AG09309 (cell line): Measurements from ENCODE around the gene FTH1.
"Not testable (repeated sequence)": the region's sequence is repeated elsewhere in the genome, so short reads cannot be mapped to it uniquely, and the experiment has no call there.

Experiments
- DNase-seq: peaks from one replicate; pipeline ENCODE4 v3.0.0-alpha.2; 2010; ENCODE audit warnings: low read depth
- H3K4me3 ChIP-seq: 2 replicates; pipeline ENCODE4 v1.5.1; 2011; ENCODE audit warnings: mild to moderate bottlenecking, low read depth, low read length, moderate library complexity; ENCODE audit not compliant: control insufficient read depth
- TF ChIP-seq, protein P1 (sequence below): IDR thresholded peaks from 2 replicates; pipeline ENCODE4 v1.5.1; 2011; ENCODE audit warnings: mild to moderate bottlenecking, low read depth, low read length, inconsistent platforms; ENCODE audit not compliant: insufficient read depth, control insufficient read depth; ENCODE audit errors: missing control alignments

FTH1 gene

DNA sequence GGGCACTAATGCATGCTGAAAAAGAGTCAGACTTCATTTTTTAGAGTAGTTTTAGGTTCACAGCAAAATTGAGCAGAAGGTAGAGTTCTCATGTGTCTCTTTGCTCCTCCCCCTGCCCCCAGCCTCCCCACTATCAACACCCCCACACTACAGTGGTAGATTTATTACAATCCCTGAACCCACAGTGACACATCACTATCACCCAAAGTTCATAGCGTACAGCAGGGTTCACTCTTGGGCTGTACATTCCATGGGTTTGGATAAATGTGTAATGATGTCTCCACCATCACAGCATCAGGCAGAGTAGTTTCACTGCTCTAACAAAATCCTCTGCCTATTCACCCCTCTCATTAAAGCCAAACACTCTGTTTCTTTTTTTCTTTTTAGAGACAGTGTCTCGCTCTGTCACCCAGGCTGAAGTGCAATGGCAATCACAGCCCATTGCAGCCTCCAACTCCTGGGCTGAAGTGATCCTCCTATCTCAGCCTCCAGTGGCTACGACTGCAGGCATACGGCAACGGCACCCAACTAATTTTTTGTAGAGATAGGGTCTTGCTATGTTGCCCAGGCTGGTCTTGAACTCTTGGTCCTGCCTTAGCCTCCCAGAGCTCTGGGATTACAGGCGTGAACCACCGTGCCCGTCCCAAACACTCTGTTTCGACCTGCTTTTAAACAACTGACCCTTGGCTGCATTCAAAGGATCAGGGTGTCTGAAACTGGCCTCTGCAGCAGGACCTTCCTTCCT is 13.2 kb downstream of the FTH1 start:
- no peak overlapping the region for H3K4me3 ChIP-seq
- TF ChIP-seq, protein P1, sequence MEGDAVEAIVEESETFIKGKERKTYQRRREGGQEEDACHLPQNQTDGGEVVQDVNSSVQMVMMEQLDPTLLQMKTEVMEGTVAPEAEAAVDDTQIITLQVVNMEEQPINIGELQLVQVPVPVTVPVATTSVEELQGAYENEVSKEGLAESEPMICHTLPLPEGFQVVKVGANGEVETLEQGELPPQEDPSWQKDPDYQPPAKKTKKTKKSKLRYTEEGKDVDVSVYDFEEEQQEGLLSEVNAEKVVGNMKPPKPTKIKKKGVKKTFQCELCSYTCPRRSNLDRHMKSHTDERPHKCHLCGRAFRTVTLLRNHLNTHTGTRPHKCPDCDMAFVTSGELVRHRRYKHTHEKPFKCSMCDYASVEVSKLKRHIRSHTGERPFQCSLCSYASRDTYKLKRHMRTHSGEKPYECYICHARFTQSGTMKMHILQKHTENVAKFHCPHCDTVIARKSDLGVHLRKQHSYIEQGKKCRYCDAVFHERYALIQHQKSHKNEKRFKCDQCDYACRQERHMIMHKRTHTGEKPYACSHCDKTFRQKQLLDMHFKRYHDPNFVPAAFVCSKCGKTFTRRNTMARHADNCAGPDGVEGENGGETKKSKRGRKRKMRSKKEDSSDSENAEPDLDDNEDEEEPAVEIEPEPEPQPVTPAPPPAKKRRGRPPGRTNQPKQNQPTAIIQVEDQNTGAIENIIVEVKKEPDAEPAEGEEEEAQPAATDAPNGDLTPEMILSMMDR, result no peak

DNA sequence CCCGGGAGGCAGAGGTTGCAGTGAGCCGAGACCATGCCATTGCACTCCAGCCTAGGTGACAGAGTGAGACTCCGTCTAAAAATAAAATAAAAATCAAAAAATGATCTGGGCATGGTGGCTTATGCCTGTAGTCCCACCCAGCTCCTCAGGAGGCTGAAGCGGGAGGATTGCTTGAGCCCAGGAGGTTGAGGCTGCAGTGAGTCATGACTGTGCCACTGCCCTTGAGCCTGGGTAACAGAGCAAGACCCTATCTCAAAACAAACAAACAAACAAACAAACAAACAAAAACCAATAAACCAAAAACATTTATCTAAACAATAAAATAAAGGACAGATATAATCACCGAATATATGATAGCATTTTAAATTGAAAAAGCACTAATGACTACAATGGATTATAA is 13.8 kb downstream of the FTH1 start:
- not testable (repeated sequence) for DNase-seq, H3K4me3 ChIP-seq

More for the DNA sequence above, 13.2 kb downstream of the FTH1 start:
- DNase-seq, result no peak

DNA sequence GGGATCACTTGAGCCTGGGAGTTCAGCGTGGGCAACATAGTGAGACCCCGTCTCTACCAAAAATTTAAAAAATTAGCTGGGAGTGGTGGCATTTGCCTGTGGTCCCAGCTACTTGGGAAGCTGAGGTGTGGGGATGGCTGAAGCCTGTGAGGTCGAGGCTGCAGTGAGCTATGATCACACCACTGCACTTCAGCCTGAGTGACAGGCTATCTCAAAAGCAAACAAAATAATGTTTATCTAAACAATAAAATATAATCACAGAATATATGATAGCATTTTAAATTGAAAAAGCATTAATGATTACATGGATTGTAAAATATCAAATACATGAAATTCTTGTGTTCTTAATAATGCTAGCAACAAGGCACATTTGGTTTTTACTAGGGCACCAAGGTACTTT is 14.6 kb downstream of the FTH1 start:
- TF ChIP-seq, protein P1, result no peak
- H3K4me3 ChIP-seq, result no peak overlapping the region
- DNase-seq, result no peak

DNA sequence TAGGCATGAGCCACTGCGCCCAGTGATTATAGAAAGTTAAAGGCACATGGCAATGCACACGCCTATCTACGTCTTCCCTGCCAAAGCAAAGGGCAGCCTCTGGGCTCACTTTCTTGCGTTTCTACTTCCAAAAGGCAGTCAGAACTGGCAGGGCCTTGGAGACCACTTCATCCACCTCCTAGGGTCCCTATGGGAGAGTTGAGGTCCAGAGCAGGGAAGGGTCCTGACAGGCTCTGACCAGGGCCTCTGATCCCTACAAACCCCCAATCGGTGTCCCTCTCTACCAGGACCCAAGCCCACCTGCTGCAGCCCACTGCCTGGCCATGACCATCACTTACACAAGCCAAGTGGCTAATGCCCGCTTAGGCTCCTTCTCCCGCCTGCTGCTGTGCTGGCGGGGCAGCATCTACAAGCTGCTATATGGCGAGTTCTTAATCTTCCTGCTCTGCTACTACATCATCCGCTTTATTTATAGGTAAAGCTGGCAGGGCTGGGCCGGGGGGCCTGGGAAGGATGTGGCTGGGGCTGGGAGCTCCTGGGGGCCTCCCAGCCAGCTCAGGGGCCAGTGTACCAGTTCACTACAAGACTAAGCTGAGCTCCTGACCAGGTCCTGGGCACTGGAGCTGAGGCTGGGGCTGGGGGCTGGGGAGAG is 15.8 kb downstream of the FTH1 start:
- no peak for DNase-seq
- TF ChIP-seq, protein P1, result no peak
- H3K4me3 ChIP-seq, result no peak overlapping the region

DNA sequence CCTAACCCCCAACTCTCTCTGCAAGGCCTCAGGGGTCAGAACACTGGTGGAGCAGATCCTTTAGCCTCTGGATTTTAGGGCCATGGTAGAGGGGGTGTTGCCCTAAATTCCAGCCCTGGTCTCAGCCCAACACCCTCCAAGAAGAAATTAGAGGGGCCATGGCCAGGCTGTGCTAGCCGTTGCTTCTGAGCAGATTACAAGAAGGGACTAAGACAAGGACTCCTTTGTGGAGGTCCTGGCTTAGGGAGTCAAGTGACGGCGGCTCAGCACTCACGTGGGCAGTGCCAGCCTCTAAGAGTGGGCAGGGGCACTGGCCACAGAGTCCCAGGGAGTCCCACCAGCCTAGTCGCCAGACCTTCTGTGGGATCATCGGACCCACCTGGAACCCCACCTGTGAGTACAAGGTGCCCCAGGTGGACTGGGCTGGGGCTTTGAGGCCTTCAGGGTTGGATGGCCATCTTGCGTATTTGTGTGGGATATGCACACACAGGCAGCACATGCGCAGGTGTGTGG is 17.3 kb downstream of the FTH1 start, which contains the start of gene BEST1:
Gene BEST1 (plus strand): TSS at position 317 of the 513 bp plus-strand sequence. CDS start 1,456 bp downstream, outside the sequence.
- no peak within 1 kb of the TSS; the same call in 1 of the 2 replicates for H3K4me3 ChIP-seq
- no peak for DNase-seq
- TF ChIP-seq, protein P1, result no peak

DNA sequence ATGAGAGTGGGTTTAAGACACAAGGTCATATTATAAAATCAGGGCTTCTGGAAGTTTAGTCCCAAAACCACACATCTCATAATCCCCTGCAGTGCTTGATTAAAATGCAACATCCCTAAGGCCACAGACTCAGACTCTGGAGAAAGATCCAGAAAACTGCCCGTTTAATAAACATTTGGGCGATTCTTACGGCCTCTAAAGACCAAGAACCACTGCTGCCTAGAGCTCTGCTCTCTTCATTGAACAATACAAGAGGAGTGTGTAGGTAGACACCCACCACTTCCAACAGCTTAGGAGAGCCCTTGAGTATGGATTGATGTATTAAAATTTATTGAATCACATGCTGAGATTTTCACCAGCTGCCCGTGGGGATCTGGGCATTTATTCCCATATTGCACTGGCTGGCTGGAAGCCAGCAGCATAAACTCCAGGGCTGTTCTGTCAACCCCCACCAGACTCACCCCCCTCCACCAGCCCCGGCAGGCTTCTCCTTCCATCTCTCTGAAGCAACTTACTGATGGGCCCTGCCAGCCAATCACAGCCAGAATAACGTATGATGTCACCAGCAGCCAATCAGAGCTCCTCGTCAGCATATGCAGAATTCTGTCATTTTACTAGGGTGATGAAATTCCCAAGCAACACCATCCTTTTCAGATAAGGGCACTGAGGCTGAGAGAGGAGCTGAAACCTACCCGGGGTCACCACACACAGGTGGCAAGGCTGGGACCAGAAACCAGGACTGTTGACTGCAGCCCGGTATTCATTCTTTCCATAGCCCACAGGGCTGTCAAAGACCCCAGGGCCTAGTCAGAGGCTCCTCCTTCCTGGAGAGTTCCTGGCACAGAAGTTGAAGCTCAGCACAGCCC is 18.0 kb downstream of the FTH1 start:
- peak; percentile 97 for DNase-seq
- H3K4me3 ChIP-seq, result no peak overlapping the region; the same call in 1 of the 2 replicates
- TF ChIP-seq, protein P1, result no peak

DNA sequence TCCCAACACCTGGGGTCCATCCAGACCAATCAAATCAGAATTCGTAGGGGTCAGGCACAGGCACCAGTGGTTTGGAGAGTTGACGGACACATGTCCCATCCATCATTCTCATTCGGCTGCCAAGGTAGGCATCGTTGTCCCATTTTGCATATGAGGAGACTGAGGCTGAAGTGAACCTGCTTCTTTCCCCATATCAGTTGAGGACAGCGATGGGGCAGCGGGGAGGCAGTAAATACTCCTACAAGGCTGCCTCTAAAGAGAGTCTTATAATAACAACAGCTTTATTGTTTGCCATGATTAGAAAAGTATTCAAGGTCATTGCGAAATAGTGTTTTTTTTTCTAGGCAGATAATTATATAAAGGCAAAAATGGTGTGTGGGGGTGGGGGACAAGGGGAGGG is 18.9 kb downstream of the FTH1 start:
- no peak for DNase-seq
- TF ChIP-seq, protein P1, result no peak
- H3K4me3 ChIP-seq, result no peak overlapping the region
